ES-I3 (cell line): Measurements from ENCODE around the gene PSMD3.

Experiments
- H3K36me3 ChIP-seq: 2 replicates; pipeline ENCODE4 v1.6.1; 2013; ENCODE audit warnings: mild to moderate bottlenecking, low read length, control low read depth, moderate library complexity; ENCODE audit not compliant: insufficient read depth
- H3K4me1 ChIP-seq: 2 replicates; pipeline ENCODE4 v1.6.1; 2013; ENCODE audit warnings: mild to moderate bottlenecking, control low read depth, low read length; ENCODE audit not compliant: insufficient read depth
- H3K9ac ChIP-seq: 2 replicates; pipeline ENCODE4 v1.6.1; 2013; ENCODE audit warnings: low read depth, mild to moderate bottlenecking, low read length, moderate library complexity
- H3K9me3 ChIP-seq: 2 replicates; pipeline ENCODE4 v1.6.1; 2013; ENCODE audit warnings: mild to moderate bottlenecking, low read length, moderate library complexity; ENCODE audit not compliant: control insufficient read depth, insufficient read depth

Gene PSMD3

DNA sequence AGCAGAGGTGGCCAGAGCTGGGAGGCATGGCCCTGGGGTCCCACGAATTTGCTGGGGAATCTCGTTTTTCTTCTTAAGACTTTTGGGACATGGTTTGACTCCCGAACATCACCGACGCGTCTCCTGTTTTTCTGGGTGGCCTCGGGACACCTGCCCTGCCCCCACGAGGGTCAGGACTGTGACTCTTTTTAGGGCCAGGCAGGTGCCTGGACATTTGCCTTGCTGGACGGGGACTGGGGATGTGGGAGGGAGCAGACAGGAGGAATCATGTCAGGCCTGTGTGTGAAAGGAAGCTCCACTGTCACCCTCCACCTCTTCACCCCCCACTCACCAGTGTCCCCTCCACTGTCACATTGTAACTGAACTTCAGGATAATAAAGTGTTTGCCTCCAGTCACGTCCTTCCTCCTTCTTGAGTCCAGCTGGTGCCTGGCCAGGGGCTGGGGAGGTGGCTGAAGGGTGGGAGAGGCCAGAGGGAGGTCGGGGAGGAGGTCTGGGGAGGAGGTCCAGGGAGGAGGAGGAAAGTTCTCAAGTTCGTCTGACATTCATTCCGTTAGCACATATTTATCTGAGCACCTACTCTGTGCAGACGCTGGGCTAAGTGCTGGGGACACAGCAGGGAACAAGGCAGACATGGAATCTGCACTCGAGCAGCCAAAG lies 36.9 kb downstream of the PSMD3 start:
- no peaks in the 10 kb centered on the region for H3K9me3 ChIP-seq
- peaks cover 20% of the 10 kb centered on the region for H3K4me1 ChIP-seq
- H3K9ac ChIP-seq: no peak overlapping the region
- no peaks in the 10 kb centered on the region for H3K36me3 ChIP-seq

GRCh38 chr17:40018211-40019121 lies 37.9 kb downstream of the PSMD3 start:
- no peak overlapping the region; the same call in 1 of the 2 replicates for H3K9ac ChIP-seq
- peaks cover 20% of the 10 kb centered on the region for H3K4me1 ChIP-seq
- H3K36me3 ChIP-seq: no peaks in the 10 kb centered on the region
- H3K9me3 ChIP-seq: no peaks in the 10 kb centered on the region

DNA sequence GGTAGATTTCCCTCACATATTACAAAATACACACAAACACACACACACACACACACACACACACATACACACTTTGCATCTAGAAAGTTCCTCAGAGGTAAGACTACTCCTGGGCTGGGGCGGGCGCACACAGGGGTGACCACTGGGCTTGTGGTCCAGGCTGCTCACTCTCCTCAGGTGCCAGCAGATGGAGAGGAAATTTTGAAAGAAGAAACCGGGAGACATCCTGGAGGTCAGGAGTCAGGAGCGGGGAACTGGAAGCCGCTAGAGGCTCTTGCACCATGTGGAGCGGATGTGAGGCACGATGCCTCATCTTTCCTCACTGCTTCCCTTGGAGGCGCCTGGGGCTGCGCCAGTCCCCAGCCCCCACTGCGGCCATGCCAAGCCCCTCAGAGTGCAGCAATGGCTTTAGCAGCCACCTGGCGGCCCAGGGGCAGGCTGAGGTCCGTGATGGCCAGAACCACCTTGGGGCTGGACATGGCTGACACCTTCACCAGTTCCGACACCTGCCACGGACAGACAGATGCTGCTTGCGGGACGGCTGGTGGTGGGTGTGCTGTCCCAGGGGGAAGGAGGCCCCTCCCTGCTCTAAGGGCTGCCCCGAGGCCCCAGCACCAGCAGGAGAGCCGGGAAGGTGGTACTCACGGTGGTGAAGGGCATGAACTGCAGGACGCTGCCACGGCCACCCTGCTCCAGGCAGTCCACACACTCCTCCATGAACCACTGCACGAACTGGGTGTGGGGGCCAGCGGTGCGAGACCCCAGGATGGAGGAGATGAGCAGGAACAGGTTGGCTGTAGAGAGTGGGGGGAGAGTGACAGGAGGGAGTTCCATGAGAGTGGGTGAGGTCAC lies 38.8 kb downstream of the PSMD3 start:
- H3K4me1 ChIP-seq: peaks cover 18% of the 10 kb centered on the region
- no peaks in the 10 kb centered on the region; the same call in 1 of the 2 replicates for H3K36me3 ChIP-seq
- no peaks in the 10 kb centered on the region for H3K9me3 ChIP-seq
- no peak overlapping the region for H3K9ac ChIP-seq

DNA sequence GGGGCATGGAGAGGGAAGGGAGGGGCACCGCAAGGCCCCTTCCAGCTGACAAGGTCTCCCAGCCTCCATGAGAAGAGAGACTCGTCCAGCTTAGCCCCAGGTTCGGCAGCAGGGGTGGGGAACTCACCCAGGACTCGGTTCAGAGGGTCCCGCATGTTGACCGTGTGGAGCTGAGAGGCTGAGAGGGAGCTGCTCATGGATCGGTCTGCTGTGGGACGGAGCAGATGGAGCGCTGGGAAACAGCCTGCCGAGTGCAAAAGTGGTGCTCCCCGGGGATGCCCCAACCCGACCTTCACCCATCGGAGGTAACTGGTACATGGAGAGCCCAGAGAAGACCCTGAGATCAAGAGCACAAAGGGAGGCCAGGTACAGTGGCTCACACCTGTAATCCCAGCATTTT lies 39.5 kb downstream of the PSMD3 start:
- Histone ChIP-seq H3K9me3 (no peaks in the 10 kb centered on the region), H3K4me1 (peaks cover 11% of the 10 kb centered on the region), H3K9ac (no peak overlapping the region), H3K36me3 (no peaks in the 10 kb centered on the region; the same call in 1 of the 2 replicates)

DNA sequence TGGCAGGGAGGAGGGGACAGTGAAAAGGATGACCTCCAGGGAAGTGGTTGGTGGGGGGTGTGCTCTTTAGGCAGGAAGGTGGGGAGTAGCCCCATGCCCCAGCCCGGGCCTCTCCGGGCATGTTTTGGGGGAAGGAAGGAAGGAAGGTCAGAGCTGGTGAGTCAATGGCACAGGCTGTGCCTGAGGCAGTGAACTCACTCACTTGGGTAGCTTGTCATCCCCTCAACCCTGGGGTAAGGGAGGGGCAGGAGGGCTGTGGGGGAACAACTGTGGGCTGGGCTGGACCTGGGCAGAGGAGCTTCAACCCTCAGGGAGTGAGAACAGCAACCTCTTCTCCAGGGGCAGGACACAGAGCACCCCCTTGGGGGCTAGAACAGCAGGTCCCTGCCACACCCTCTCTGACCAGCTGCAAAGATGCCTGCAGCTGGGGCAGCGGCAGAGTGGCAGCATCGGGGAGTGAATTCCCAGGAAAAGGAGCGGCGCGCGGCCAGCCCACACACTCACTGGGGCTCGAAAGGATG lies 40.9 kb downstream of the PSMD3 start:
- no peaks in the 10 kb centered on the region for H3K9me3 ChIP-seq
- H3K36me3 ChIP-seq: peaks cover 12% of the 10 kb centered on the region
- H3K4me1 ChIP-seq: peaks cover 10% of the 10 kb centered on the region
- no peak overlapping the region for H3K9ac ChIP-seq

- H3K9me3 ChIP-seq: no peaks in the 10 kb centered on the region
- no peak overlapping the region for H3K9ac ChIP-seq
- H3K4me1 ChIP-seq: peaks cover 10% of the 10 kb centered on the region
- peaks cover 15% of the 10 kb centered on the region for H3K36me3 ChIP-seq
Observed at GRCh38 chr17:40022497-40022896, 41.9 kb downstream of the PSMD3 start.

- no peaks in the 10 kb centered on the region for H3K9me3 ChIP-seq
- H3K4me1 ChIP-seq: peaks cover 7% of the 10 kb centered on the region
- H3K36me3 ChIP-seq: peaks cover 15% of the 10 kb centered on the region
- no peak overlapping the region for H3K9ac ChIP-seq
Observed at GRCh38 chr17:40022961-40023541, 42.4 kb downstream of the PSMD3 start.

- Histone ChIP-seq H3K36me3 (peaks cover 15% of the 10 kb centered on the region), H3K9me3 (no peaks in the 10 kb centered on the region), H3K4me1 (peaks cover 4% of the 10 kb centered on the region; the same call in 1 of the 2 replicates), H3K9ac (no peak overlapping the region)
Observed at GRCh38 chr17:40023590-40024292, 43.1 kb downstream of the PSMD3 start.

- Histone ChIP-seq H3K36me3 (peaks cover 18% of the 10 kb centered on the region), H3K4me1 (peaks cover 4% of the 10 kb centered on the region; the same call in 1 of the 2 replicates), H3K9ac (no peak overlapping the region), H3K9me3 (no peaks in the 10 kb centered on the region)
Observed at GRCh38 chr17:40024901-40025300, 44.3 kb downstream of the PSMD3 start.

DNA sequence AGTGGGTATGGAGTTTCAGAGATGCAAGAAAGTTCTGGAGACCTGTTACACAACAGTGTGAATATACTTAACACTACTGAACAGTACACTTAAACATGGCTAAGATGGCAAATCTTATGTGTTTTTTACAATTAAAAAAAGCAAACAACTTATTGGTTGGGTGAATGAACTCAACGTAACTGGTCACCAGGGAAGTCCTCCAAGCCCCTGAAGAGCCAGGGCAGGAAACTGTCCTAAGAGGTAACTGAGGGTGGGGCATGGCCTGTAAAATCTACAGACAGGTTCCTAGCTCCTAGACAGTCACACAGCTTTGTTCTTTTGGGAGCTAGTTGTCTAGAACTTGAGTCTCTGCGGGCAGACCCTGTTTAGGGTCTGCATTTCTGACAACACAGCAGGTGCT lies 45.0 kb downstream of the PSMD3 start:
- no peak overlapping the region for H3K9ac ChIP-seq
- H3K36me3 ChIP-seq: peaks cover 18% of the 10 kb centered on the region
- H3K9me3 ChIP-seq: no peaks in the 10 kb centered on the region
- peaks cover 4% of the 10 kb centered on the region; the same call in 1 of the 2 replicates for H3K4me1 ChIP-seq

GRCh38 chr17:40025991-40026815 lies 45.6 kb downstream of the PSMD3 start:
- H3K9me3 ChIP-seq: no peaks in the 10 kb centered on the region
- peaks cover 18% of the 10 kb centered on the region for H3K36me3 ChIP-seq
- H3K4me1 ChIP-seq: peaks cover 4% of the 10 kb centered on the region; the same call in 1 of the 2 replicates

GRCh38 chr17:40026816-40027613 lies 46.4 kb downstream of the PSMD3 start:
- Histone ChIP-seq H3K4me1 (peaks cover 2% of the 10 kb centered on the region; the same call in 1 of the 2 replicates), H3K36me3 (peaks cover 25% of the 10 kb centered on the region), H3K9ac (no peak overlapping the region), H3K9me3 (no peaks in the 10 kb centered on the region)

More at GRCh38 chr17:40025991-40026815, 45.6 kb downstream of the PSMD3 start:
- H3K9ac ChIP-seq: no peak overlapping the region
